Measurements from ENCODE around the gene PIGN.
"Not testable (repeated sequence)": the region's sequence is repeated elsewhere in the genome, so short reads cannot be mapped to it uniquely, and the experiment has no call there.

PIGN gene

DNA sequence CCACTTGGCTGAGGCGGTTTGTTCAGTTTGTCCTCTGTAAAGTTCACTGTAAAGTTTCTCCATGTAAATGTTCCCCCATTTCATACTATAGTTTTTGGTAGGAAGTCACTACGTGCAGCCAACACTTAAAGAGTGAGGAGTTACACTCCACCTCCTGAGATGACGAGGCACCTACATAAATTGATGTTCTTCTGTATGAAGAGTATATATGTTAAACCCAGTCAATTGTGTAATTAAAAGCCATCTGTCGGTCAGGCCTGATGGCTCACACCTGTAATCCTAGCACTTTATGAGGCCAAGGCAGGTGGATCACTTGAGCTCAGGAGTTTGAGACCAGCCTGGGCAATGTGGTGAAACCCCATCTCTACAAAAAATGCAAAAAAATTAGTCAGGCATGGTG lies 7.6 kb downstream of the PIGN start:
- no peak for DNase-seq

DNA sequence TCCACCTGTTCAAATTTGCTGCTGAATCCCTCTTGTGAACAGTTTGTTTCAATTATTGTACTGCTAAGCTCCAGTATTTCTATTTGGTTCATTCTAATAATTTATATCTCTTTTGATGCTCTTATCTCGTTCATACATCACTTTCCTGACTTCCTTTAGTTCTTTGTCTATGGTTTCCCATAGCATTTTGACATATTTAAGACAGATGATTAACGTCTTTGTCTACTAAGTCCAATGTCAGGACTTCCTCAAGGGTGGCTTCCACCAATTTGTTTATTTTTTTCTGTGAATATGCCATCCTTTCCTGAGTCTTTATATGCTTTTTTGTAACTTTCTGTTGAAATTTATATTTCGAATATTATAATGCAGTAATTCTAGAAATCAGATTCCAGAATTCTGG lies 9.6 kb downstream of the PIGN start:
- DNase-seq = no peak

DNA sequence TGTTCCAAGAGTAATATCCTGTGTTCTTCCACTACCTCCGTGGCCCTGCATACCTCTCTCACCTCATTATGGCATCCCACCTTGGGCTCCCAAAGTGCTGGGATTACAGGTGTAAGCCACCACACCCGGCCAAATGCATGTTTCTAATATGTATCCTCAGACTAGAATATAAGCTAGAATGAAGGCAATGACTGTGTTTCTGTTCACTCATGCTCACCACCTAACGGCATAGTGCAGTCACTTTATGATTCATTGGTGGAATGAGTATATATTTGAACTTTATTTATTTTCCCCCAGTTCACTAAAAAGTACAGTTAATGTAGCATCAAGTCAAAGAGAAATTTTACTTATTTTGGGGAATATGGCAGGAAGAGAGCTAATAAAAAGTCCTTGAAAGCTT lies 11.3 kb downstream of the PIGN start:
- DNase-seq = no peak

DNA sequence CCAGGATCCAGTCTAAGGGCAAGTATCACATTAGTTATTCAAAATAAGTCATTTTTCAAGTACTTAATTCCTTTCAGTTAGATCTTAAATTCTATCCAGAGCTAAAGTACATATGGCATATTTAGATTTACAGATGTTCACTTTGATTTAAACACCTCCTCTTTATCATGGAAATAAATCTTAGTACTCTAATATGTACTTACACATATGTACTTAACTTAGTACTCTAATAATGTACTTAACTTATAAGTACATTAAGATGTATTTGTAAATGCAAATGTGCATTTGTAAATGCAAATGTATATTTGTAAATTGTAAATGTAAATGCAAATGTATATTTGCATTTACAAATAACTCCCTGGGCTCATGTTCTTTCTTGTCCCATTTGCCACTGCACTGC lies 14.6 kb downstream of the PIGN start:
- DNase-seq = no peak

DNA sequence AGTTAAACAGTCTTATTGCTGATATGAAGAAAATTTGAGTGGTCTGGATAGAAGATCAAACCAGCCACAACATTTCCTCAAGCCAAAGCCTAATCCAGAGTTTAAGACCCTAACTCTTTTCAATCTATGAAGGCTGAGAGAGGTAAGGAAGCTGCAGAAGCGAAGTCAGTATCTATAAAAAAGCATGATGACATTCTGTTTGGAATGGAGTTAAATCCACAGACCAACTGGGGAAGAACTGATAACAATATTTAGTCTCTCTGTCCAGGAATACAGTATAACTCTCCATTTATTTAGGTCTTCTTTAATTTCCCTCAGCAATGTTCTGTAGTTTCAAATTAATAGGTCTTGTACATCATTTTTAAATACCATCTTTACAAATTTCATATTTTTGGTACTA lies 16.0 kb downstream of the PIGN start:
- DNase-seq = no peak

DNA sequence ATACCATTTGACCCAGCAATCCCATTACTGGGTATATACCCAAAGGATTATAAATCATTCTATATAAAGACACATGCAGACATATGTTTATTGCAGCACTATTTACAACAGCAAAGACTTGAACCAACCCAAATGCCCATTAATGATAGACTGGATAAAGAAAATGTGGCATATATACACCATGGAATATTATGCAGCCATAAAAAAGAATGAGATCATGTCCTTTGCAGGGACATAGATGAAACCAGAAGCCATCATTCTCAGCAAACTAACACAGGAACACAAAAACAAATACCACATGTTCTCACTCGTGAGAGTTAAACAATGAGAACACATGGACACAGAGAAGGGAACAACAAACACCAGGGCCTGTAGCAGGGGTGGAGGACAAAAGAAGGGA lies 20.3 kb downstream of the PIGN start:
- not testable (repeated sequence) for DNase-seq

DNA sequence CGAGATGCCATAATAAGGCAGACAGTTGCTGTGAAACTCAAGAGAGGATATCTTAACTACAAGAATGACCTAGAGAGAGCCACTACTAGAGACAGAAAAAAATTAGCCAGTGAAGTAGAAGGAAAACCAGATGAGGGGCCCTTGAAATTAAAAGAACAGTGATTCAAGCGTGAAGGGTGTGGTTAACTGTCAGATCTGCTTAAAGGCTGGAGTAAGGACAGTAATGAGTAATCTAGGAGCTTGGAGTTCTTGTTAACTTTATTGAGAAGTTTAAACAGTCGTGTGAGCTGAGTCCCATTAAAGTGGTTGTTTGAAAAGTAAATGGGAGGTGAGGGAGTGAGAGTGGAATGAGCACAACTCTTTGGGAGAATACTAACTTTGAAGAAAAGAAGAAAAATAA lies 21.3 kb downstream of the PIGN start:
- no peak for DNase-seq

DNA sequence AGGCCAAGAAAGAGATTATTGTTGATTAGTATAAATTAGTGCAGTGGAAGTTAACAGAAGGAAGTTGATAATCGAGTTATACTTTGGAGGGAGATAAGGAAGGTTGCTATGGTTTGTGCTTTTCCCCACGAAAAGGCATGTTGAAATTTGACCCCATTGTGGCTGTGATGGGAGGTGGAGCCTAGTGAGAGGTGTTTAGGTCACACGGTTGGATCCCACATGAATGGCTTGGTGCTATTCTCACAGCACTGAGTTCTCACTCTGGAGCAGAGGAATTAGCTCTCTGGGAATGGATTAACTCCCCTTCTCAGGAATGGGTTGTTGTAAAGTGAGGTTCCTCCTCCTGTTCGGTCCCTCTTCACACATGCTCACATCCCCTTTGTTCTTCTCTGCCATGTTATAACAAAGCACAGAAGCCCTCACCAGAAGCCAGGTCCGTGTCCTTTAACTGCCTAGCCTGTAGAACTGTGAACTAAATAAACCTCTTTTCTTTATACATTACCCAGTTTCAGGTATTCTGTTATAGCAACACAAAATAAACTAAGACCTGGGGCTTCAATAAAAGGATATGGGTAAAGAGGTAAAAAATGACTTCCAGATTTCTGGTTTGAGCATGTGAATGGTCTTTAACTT lies 21.9 kb downstream of the PIGN start:
- DNase-seq = no peak

DNA sequence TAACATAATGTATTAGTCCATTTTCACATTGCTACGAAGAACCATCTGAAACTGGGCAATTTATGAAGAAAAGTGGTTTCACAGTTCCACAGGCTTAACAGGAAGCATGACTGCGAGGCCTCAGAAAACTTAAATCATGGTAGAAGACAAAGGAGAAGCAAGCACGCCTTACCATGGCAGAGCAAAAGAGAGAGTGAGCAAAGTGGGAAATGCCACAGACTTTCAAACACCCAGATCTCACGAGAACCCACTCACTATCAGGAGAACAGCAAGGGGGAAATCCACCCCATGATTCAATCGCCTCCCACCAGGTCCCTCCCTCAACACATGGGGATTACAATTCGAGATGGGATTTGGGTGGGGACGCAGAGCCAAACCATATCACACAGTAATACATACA lies 22.5 kb downstream of the PIGN start:
- no peak for DNase-seq

DNA sequence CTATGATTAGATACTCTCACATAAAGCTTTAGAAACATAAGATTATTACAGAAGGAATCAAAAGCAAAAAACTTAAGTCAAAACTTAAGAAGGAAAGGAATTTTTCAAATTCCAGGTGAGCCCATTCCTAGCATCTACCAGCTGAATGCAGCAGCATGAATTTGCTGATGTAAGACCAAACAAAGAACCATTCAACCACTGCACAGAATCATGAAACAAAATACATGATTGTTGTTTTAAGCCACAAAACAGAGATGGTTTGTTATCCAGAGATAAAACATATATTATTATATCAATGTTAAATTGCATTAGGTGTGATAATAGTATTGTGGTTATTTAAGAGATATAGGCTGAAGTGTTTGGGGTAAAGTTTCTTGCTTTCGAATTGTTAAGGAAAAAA lies 29.0 kb downstream of the PIGN start:
- no peak for DNase-seq

DNA sequence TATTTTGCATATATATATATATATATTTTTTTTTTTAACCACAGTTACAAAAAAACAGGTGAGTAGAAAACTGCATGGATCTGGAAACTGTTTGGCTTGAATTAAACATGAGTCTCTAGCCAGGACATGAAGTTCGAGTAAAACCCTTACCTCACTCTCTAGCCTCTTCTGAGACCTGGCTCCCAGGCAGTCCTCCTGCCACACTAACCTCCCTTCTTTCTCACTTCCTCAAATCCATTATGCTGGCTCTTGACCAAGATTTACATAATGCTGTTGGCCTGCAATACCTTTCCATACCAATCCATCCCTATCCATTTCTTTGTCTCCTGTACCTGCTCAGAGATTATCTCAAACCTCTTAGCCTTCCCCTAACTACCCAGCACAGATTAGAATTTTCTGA lies 34.0 kb downstream of the PIGN start:
- DNase-seq = no peak

DNA sequence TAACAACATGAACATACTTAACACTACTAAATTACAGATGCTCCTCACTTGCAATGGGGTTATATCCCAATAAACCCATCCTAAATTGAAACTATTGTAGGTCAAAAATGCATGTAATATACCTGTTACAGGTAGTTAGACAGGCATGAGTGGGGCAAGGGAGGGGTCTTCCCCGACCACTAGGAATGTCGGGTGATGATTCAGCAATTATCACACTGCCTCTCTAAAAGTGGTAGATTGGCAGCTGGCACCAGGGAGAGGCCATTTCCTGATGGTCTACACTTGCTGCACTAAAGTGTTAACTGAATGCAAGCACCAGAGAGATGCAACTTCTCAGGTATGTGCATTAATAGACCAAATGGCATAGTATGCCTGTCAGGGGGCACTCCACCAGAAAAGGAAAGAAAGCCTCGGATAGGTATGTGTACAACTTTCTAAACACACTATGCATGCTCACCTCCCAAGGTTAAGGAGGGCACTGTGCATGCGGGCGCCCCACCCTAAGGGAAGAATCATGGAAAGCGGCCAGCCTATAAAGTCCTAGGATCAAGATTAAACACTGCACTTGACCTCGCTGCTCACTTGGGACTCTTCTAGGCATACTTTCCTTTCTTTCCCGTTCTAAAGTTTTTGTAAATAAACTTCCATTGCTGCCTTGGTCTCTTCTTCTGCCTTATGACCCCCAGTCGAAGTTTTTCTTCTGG lies 35.6 kb downstream of the PIGN start:
- no peak for DNase-seq

DNA sequence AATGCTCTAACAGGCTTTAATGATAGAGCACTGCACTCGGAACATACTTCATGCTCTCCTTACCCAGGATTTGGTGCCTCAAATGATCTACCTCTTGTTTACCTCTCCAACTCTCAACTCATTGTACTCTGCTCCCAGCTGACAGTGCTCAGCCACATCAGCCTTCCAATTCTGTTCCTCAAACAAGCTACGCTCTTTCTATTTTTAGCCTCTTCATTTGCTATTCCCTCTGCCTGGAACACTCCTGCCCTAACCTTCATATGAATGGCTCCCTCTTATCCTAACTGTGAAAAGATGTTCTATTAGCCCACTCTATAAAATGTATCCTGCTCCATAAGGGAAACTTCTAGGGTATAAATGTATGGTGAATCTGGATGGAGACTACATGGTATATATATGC lies 42.5 kb downstream of the PIGN start:
- no peak for DNase-seq

DNA sequence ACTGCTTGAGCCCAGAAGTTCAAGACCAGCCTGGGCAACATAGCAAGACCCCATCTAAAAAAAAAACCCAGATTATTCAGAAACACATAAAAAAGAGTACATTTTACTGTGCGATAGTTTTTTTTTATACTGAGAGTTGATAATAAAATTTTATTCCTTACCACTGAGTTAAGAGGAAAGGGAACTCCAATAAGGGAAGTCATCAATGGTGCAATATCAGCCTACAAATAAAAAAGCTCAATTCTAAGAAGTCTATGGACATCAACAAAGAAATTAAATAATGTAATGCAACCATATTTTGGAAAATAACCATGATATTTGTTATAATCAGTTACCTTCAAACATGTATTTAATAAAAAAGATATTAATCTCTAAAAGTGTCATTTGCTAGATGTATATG lies 46.6 kb downstream of the PIGN start:
- no peak for DNase-seq

DNA sequence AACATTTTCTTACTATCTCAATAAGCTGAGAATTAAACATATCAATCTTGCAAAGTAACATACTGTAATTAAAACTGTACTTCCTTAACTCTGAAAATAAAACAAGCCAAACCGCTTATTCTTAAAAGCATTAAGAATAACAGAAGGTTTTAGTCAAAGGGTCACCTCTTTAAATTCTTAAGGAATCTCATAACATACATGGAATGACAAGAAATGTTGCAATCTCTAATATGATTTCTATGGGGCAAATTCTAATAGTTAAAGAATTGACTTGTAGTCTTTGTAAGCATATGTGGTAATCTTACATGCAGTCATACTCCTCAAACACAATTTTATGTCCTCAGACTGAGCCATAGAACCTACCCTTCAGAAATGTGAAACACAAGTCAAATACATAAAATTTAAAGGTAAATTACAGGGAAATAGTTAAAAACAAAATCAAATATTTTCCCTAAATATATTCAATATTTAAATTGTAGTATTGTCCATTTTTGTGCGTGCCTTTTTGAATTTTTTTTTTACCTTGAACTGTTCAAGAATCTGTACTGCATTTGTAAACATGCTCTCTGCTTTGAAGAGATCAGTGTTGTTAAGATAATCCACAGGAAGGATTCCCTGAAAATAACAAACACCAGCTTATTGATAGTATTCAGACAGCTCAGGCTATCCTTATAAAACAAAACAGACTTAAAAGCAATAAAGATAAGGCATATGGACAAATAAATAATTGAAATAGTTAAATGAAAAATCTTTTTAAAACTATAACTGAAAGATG lies 48.2 kb downstream of the PIGN start:
- no peak for DNase-seq

DNA sequence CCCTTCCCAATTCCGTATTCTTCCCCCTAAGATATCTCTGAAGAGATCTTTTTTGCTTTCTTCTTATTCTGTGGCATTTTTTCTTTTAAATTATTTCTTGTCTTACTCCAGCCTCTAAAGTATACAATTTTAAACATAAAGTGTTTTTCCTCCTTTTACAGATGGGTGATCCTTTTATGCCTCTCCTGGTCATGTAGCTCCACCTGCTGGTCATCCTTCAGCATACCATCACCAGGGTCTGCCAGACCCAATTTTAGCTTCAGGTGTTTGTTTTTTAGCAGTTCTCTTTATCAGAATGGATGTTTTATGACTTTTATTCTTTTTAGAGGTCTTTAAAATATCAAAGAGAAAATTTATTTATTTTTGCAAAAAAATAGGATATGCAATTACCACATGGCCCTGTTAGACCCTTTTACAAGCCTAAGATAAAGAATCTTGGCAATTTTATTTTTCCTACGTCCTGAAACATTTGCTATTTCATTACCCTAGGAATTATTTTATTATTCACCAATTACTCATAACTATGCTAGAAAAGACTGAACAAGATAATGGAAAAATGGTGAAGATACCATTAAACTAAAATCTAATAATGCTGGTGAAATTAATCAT lies 55.5 kb downstream of the PIGN start:
- peak; percentile 55 for DNase-seq

DNA sequence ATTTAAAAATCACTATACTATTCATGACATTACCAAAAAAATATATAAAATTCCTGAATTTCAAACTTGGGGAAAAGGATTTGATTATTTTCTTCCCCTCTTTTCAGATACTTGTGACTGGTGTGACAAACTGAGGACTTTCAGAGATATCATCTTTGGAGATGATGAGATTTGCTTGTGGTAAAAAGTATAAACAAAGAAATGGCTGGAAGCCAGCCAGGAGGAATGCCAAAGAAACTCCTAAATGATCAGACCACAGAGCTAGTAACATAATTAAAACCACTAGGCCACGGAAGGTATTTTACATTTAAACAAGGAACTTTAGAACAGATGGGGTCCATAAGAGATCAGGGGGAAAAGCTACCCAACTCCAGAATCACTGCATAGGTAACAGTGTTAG lies 58.7 kb downstream of the PIGN start:
- DNase-seq = no peak

DNA sequence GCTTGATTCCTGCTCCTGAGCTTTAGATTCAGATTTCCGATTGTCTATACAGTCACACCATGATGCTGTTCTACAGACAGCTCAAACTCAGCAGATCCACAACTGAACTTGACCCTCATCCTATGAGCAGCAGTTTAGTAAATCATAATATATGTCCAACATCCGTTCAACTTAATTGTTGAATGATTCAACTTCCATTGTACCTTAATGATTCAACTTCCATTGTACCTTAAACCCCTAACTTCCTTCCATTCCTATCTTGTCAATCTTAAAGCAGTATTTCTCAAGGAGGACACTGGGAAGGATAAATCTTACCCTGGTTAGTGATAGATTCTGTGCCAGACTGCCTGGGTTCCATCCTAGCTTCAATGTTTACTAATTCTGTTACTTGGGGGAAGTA lies 60.1 kb downstream of the PIGN start:
- no peak for DNase-seq

DNA sequence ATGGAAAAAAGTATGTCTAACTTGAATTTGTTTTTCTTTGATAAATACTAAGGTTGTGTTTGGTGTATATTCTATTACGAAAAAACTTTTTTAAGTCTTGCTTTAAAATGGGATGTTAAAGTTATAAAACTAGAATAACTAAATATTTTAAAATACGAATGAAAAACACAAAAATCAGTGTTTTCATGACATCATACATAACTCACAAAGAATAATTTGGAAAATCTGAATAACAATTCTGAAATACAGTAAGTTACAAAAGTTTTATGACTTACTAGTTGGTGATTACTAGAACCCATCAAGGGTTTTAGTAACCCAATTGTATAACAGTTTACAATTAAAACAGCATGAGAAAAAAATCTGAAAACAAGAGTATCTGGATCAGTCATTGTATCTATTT lies 61.2 kb downstream of the PIGN start:
- no peak for DNase-seq

DNA sequence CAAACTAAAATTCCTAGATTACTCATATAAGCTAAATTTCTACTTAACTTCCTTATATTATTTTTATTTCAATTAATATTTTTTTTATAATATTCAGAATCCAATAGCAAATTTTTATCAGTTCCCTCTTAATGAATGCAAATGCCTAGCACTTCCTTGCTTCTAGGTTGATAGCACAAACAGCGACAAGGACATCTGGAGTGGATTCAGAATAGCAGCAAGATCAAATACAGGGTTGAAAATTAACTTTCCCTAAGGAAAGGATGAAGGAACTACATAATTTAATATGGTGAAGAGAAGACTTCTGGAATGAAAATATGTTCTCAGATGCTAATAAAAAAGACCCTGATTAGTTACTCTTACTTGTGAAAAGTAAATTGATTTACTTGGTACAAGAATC lies 64.5 kb downstream of the PIGN start:
- DNase-seq = no peak

DNA sequence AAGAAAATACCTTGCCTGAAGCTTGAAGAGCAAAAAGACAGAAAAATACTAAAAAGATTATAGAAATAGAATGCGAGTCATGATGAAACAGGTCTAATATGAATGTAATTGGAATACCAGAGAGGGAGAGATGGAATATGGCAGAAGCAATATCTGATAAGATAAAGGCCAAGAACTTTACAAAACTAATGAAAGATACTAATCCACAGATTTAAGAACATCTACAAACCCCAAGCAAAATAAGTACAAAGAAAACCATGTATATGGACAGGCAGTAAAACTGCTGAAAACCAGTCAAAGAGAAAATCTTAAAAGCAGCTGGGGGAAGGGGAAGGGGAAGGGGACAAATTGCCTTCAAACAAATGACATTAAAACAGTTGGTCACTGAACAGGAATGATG lies 67.0 kb downstream of the PIGN start:
- no peak for DNase-seq

DNA sequence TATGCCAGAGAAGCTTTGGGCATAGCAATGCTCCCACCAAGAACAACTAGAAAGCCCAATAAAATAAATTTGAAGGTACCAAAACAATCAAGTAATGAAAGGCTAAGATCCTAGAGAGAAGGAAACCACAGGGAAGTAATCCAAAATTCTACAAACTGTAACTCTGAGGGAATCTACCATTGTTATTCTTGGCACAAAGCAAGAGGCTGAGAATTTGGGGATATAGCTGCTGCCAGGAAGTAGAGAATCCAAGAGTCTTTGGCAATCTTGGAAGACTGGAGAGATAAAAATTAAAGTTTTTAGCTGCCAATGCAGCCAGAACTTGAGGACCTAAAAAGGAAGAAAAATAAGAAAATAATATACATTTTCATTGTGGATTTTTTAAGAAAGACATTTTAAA lies 68.5 kb downstream of the PIGN start:
- no peak for DNase-seq

DNA sequence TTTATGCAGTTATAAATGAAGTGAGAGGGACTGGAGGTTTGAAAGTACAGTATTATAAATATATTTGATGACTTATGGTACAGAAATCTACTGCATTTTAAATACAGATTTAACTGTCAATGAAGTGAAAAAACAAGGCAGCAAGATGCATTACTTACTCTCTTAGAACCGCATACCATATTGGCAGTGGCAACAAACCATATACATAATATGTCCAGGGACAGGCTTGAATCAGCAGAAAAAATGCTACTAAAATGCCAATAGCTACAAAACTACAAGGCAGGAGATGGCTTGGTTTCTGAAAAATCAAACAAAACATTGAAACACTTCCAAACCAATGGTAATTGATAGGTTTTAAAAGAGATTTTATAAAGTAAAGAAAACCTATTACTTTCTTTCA lies 77.2 kb downstream of the PIGN start:
- no peak for DNase-seq

DNA sequence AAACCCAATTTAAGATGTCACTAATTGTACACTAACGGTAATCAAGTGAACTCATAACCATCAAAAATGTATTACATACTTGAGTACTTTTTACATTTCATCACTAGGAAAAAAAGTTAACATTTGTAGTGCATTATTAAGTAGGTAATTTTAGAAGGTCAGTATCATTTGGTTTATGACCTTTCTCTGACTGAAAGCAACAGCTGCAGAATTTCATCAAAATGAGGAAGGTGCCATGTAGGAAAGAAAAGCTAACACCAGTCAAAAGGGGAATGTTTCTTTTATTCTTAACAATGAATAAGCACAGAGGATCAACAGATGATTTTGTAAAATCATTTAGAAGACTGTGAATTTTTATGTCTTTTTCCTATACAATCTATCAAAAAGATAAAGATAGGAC lies 79.0 kb downstream of the PIGN start:
- no peak for DNase-seq

Data from NCI-H1417 treated with DMSO at 0.1 percent for 48 hours (cell line).